Activated naive CD8-positive, alpha-beta T cell treated with anti-CD3 and anti-CD28 coated beads, Interleukin-2, amount 50 U/mL, for 24 hours (primary cell): ENCODE data around the gene MBD6.
A peak's percentile ranks its signal among the peaks of the same experiment; 100 is the strongest.

Source experiments
- ATAC-seq: fragments of 150-1000 bp; cut with Tn5 transposase; one replicate; pipeline ENCODE4 v1.10.0; 2021
- DNase-seq: peaks from one replicate; pipeline ENCODE4 v3.0.0; 2021
- H3K27ac Mint-ChIP-seq: one replicate; pipeline ENCODE4 v1.8.0; 2021; ENCODE audit warnings: mild to moderate bottlenecking, mixed read lengths
- H3K27me3 Mint-ChIP-seq: one replicate; pipeline ENCODE4 v1.8.0; 2021; ENCODE audit warnings: mixed read lengths
- H3K36me3 Mint-ChIP-seq: one replicate; pipeline ENCODE4 v1.8.0; 2021; ENCODE audit warnings: low read depth, mixed read lengths
- H3K4me1 Mint-ChIP-seq: one replicate; pipeline ENCODE4 v1.8.0; 2021; ENCODE audit warnings: mixed read lengths
- H3K4me3 Mint-ChIP-seq: one replicate; pipeline ENCODE4 v1.8.0; 2021; ENCODE audit warnings: mild to moderate bottlenecking, moderate library complexity, mixed read lengths
- H3K9me3 Mint-ChIP-seq: one replicate; pipeline ENCODE4 v1.8.0; 2021; ENCODE audit warnings: mixed read lengths

MBD6 gene, protein sequence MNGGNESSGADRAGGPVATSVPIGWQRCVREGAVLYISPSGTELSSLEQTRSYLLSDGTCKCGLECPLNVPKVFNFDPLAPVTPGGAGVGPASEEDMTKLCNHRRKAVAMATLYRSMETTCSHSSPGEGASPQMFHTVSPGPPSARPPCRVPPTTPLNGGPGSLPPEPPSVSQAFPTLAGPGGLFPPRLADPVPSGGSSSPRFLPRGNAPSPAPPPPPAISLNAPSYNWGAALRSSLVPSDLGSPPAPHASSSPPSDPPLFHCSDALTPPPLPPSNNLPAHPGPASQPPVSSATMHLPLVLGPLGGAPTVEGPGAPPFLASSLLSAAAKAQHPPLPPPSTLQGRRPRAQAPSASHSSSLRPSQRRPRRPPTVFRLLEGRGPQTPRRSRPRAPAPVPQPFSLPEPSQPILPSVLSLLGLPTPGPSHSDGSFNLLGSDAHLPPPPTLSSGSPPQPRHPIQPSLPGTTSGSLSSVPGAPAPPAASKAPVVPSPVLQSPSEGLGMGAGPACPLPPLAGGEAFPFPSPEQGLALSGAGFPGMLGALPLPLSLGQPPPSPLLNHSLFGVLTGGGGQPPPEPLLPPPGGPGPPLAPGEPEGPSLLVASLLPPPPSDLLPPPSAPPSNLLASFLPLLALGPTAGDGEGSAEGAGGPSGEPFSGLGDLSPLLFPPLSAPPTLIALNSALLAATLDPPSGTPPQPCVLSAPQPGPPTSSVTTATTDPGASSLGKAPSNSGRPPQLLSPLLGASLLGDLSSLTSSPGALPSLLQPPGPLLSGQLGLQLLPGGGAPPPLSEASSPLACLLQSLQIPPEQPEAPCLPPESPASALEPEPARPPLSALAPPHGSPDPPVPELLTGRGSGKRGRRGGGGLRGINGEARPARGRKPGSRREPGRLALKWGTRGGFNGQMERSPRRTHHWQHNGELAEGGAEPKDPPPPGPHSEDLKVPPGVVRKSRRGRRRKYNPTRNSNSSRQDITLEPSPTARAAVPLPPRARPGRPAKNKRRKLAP

GRCh38 chr12:57522011-57522886 is at the start of gene MBD6:
TSS of gene MBD6 (plus strand) at chr12:57522824. CDS start at chr12:57524304, 1,480 bp downstream.
- ATAC-seq (peak; percentile 30), DNase-seq (peak; percentile 92)
- H3K4me1 Mint-ChIP-seq, result peaks cover 58% of the 10 kb centered on the region
- H3K27me3 Mint-ChIP-seq, result peaks cover 2% of the 10 kb centered on the region
- H3K4me3 Mint-ChIP-seq, result peak within 1 kb of the TSS; percentile 95
- H3K9me3 Mint-ChIP-seq, result no peaks in the 10 kb centered on the region
- peak within 1 kb of the TSS; percentile 98 for H3K27ac Mint-ChIP-seq
- peaks cover 34% of the 10 kb centered on the region for H3K36me3 Mint-ChIP-seq

GRCh38 chr12:57473392-57473791 is 49.2 kb upstream of the MBD6 start:
- ATAC-seq (no peak), DNase-seq (no peak)
- H3K27me3 Mint-ChIP-seq, result no peaks in the 10 kb centered on the region
- peaks cover 47% of the 10 kb centered on the region for H3K36me3 Mint-ChIP-seq
- H3K4me3 Mint-ChIP-seq, result no peak overlapping the region
- no peaks in the 10 kb centered on the region for H3K9me3 Mint-ChIP-seq
- H3K4me1 Mint-ChIP-seq, result peaks cover 45% of the 10 kb centered on the region
- H3K27ac Mint-ChIP-seq, result peak overlapping the region; percentile 53

- no peaks in the 10 kb centered on the region for H3K27me3 Mint-ChIP-seq
- no peak overlapping the region for H3K27ac Mint-ChIP-seq
- no peak for ATAC-seq
- H3K9me3 Mint-ChIP-seq, result no peaks in the 10 kb centered on the region
- peaks cover 51% of the 10 kb centered on the region for H3K36me3 Mint-ChIP-seq
- peak overlapping the region; percentile 61 for H3K4me3 Mint-ChIP-seq
- DNase-seq, result no peak
- peaks cover 50% of the 10 kb centered on the region for H3K4me1 Mint-ChIP-seq
These were observed 48.7 kb upstream of the MBD6 start for GRCh38 chr12:57473886-57474285.

DNA sequence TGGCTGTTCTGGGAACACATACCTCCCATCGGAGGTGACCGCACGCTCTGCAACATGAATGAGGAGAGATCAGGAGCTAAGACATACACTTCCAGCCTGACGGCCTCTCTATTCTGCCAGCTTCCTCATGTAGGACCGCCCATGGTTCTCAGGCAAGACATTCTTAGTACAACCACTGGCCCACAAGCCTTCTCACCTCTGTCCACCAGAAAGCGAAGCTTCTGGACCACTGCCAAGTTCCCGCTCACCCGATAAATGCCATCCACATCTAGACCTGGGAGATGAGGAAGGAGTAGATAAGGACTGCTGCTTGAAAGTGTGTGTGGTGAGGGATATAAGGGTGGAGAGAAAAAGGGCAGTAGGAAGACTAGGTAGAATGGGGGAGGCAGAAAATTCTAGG is 48.2 kb upstream of the MBD6 start:
- Mint-ChIP-seq H3K27me3 (no peaks in the 10 kb centered on the region), H3K4me1 (peaks cover 56% of the 10 kb centered on the region), H3K4me3 (peak overlapping the region; percentile 61), H3K36me3 (peaks cover 47% of the 10 kb centered on the region), H3K27ac (peak overlapping the region; percentile 71), H3K9me3 (no peaks in the 10 kb centered on the region)
- no peak for ATAC-seq
- DNase-seq, result no peak

DNA sequence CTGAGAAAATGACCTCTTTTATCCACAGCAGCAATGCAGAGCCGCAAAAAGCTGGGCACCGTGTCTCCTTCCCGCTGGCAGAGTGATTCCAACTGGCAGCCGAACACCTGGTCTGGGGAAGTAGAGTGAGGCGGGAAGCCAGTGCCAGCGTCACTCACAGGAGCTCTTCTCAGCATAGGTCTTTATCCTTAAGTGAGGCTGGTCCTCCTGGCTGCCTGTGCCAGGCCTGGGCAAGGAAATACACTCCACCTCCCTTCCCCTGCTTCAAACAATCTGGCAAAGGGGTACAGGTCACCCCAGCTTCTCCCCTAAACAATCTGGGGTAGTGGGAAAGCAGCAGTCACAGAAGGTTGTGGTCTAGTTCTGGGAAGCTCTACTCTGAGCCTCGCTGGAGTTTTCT is 47.8 kb upstream of the MBD6 start:
- Mint-ChIP-seq H3K36me3 (peaks cover 47% of the 10 kb centered on the region), H3K4me1 (peaks cover 60% of the 10 kb centered on the region), H3K27ac (peak overlapping the region; percentile 71), H3K4me3 (peak overlapping the region; percentile 61), H3K27me3 (no peaks in the 10 kb centered on the region), H3K9me3 (no peaks in the 10 kb centered on the region)
- DNase-seq (no peak), ATAC-seq (no peak)

- peaks cover 47% of the 10 kb centered on the region for H3K36me3 Mint-ChIP-seq
- no peaks in the 10 kb centered on the region for H3K9me3 Mint-ChIP-seq
- peaks cover 67% of the 10 kb centered on the region for H3K4me1 Mint-ChIP-seq
- no peaks in the 10 kb centered on the region for H3K27me3 Mint-ChIP-seq
- peak overlapping the region; percentile 98 for H3K27ac Mint-ChIP-seq
- DNase-seq (no peak), ATAC-seq (no peak)
- peak overlapping the region; percentile 93 for H3K4me3 Mint-ChIP-seq
These were observed 47.1 kb upstream of the MBD6 start for GRCh38 chr12:57475271-57476161.

- H3K36me3 Mint-ChIP-seq, result peaks cover 49% of the 10 kb centered on the region
- ATAC-seq (peak; percentile 44), DNase-seq (peak; percentile 87)
- H3K27ac Mint-ChIP-seq, result peak overlapping the region; percentile 98
- peaks cover 75% of the 10 kb centered on the region for H3K4me1 Mint-ChIP-seq
- H3K9me3 Mint-ChIP-seq, result no peaks in the 10 kb centered on the region
- H3K4me3 Mint-ChIP-seq, result peak overlapping the region; percentile 93
- H3K27me3 Mint-ChIP-seq, result no peaks in the 10 kb centered on the region
These were observed 46.2 kb upstream of the MBD6 start for GRCh38 chr12:57476162-57476992.

GRCh38 chr12:57476993-57477709 is 45.5 kb upstream of the MBD6 start:
- no peaks in the 10 kb centered on the region for H3K9me3 Mint-ChIP-seq
- no peak for DNase-seq
- H3K4me3 Mint-ChIP-seq, result peak overlapping the region; percentile 93
- no peak for ATAC-seq
- peak overlapping the region; percentile 98 for H3K27ac Mint-ChIP-seq
- peaks cover 77% of the 10 kb centered on the region for H3K4me1 Mint-ChIP-seq
- H3K36me3 Mint-ChIP-seq, result peaks cover 47% of the 10 kb centered on the region
- H3K27me3 Mint-ChIP-seq, result no peaks in the 10 kb centered on the region

GRCh38 chr12:57477710-57478681 is 44.6 kb upstream of the MBD6 start:
- Mint-ChIP-seq H3K36me3 (peaks cover 41% of the 10 kb centered on the region), H3K9me3 (no peaks in the 10 kb centered on the region), H3K4me1 (peaks cover 74% of the 10 kb centered on the region), H3K27ac (peak overlapping the region; percentile 98), H3K4me3 (peak overlapping the region; percentile 93), H3K27me3 (no peaks in the 10 kb centered on the region)
- peak; percentile 54 for ATAC-seq
- DNase-seq, result peak; percentile 52

DNA sequence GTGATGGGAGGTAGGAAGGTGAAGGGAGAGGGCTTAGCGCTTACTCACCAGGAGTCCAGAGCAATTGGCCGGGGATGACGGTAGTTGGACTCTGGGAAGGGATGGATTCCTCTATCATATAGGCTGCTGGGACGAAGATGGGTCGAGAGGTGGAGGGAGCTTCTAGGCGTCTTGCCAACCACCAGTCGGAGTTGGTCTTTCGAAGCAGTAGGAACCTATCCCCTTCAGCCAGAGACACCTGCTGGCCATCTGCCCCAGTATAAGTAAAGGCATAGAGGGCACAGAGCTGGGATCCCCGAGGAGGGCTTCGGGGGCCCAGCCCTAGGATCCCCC is 43.6 kb upstream of the MBD6 start:
- no peaks in the 10 kb centered on the region for H3K27me3 Mint-ChIP-seq
- DNase-seq (no peak), ATAC-seq (no peak)
- no peaks in the 10 kb centered on the region for H3K9me3 Mint-ChIP-seq
- peaks cover 35% of the 10 kb centered on the region for H3K36me3 Mint-ChIP-seq
- peak overlapping the region; percentile 98 for H3K27ac Mint-ChIP-seq
- H3K4me3 Mint-ChIP-seq, result peak overlapping the region; percentile 93
- H3K4me1 Mint-ChIP-seq, result peaks cover 73% of the 10 kb centered on the region

DNA sequence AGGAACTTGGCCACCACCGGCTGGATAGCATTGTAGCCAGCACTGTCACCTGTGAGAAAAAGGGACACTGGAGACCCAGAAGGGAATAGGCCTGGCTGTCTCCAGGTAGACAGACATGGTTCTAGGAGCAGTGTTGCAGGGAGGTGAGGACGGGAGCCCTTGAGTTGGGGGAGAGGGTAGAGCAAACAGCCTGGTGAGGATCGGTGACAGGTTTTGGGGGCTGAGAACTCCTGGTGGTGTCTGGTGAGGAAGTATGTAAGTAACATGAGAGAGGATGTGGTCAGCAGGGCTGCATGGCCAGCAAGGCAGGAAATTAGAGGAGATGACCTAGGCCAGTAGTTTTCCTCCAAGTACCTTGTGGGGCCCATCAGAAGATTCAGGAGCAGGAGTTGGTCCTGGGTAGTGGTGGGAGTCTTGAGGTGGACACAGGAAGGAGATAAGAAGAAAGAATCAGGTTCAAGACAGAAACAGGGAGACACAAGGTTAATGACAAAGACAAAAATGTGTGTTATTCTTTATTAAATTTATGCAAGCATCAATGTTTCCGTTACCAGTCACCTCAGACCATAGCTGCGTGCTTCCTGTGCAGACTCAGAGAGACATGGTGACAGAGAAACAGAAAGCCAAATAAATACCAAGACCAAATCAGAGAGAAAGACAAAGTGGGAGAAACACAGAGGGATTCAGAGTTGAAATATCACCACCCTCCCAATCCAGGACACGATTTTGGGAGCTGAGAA is 43.1 kb upstream of the MBD6 start, which contains the start of gene ARHGAP9:
Gene ARHGAP9 (minus strand): TSS at position 491 of the 740 bp plus-strand sequence. CDS start 460 bp downstream, at position 31.
- ATAC-seq (peak; percentile 57), DNase-seq (peak; percentile 55)
- Mint-ChIP-seq H3K36me3 (peaks cover 30% of the 10 kb centered on the region), H3K27me3 (no peaks in the 10 kb centered on the region), H3K4me3 (peak within 1 kb of the TSS; percentile 93), H3K4me1 (peaks cover 68% of the 10 kb centered on the region), H3K9me3 (no peaks in the 10 kb centered on the region), H3K27ac (peak within 1 kb of the TSS; percentile 98)
